ENCODE results near the gene DOCK10. TPM values are rescaled to one million over a fixed set of nuclear protein-coding genes. Genes with fewer than 3 reads are reported as not detected.

DOCK10 gene
- total RNA-seq, 1 donor, result 20.7 TPM

DNA sequence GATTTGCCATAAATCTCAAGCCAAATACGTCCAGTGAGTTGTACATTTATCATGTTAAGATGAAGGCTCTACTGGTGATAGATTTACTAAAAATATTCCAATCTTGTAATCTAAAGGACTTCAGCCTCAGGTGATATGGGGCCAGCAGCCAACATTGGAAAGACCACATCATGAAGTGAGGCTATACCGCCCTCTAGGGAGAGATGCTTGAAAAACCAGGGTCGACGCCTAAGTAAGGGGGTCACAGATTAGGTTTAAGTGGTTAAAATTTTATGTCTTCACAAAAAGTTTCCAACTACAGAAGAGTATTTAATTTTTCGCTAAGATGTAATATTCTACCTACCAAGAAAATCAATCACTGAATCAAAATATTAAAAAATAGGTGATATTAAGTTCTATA lies 33.3 kb downstream of the DOCK10 start:
- TF ChIP-seq, protein P1, sequence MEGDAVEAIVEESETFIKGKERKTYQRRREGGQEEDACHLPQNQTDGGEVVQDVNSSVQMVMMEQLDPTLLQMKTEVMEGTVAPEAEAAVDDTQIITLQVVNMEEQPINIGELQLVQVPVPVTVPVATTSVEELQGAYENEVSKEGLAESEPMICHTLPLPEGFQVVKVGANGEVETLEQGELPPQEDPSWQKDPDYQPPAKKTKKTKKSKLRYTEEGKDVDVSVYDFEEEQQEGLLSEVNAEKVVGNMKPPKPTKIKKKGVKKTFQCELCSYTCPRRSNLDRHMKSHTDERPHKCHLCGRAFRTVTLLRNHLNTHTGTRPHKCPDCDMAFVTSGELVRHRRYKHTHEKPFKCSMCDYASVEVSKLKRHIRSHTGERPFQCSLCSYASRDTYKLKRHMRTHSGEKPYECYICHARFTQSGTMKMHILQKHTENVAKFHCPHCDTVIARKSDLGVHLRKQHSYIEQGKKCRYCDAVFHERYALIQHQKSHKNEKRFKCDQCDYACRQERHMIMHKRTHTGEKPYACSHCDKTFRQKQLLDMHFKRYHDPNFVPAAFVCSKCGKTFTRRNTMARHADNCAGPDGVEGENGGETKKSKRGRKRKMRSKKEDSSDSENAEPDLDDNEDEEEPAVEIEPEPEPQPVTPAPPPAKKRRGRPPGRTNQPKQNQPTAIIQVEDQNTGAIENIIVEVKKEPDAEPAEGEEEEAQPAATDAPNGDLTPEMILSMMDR (IDR thresholded peaks at IDR 0.05; ENCODE audit: insufficient read depth, low read depth, low read length), result peak; percentile 39
- no peak for DNase-seq (ENCODE audit: low read depth)
- H3K4me3 ChIP-seq (ENCODE audit: low read depth, low read length), result no peak overlapping the region

DNA sequence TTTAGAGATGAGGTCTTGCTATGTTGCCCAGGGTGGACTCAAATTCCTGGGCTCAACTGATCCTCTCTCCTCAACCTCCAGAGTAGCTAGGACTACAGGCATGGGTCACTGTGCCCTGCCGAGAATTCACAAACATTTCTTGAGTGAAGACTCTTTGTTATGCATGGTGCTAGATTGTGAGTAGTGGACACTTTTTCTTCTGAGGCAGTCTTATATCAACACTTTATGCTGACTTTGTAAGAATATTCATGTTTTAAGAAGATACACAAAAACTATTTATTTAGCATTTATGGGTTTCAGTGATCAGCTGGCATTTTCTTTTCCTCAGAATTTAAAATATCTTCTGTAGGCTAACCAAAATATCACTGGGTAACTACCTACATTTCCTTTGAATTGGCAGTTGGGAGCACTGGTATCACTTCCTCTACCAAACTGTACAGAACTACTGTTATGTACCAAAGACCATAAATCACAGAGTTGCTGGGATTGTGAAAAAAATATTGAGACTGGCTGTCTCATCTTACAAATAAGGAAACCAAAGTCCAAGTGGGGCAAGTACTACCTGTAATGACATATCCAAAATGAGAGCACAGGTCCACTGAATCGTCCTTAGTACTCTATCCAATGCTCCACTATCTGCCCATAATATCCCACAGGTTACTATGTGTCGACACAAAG lies 34.0 kb downstream of the DOCK10 start:
- TF ChIP-seq, protein P1 (IDR thresholded peaks at IDR 0.05; ENCODE audit: insufficient read depth, low read depth, low read length), result no peak
- DNase-seq (ENCODE audit: low read depth), result no peak
- no peak overlapping the region for H3K4me3 ChIP-seq (ENCODE audit: low read depth, low read length)

DNA sequence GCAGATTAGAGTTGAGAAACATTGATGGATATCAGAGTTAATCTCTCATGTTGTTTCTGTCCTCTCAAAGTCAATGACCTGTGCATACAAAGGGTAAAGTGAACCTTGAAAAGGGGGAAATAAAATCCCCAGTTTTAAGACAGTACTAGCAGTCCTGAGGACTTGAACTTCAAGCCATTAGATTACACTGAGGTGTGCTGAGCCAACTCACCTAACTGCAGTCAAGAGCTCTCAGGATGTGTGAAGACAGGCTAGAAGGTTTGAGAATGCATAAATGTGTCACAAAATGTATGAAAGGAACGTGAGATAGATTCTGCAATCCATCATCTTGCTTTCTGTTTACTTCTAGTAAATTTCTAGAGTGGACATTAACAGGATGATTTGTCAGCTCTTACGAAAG lies 35.5 kb downstream of the DOCK10 start:
- TF ChIP-seq, protein P1 (IDR thresholded peaks at IDR 0.05; ENCODE audit: insufficient read depth, low read depth, low read length), result no peak
- H3K4me3 ChIP-seq (ENCODE audit: low read depth, low read length), result no peak overlapping the region
- no peak for DNase-seq (ENCODE audit: low read depth)

DNA sequence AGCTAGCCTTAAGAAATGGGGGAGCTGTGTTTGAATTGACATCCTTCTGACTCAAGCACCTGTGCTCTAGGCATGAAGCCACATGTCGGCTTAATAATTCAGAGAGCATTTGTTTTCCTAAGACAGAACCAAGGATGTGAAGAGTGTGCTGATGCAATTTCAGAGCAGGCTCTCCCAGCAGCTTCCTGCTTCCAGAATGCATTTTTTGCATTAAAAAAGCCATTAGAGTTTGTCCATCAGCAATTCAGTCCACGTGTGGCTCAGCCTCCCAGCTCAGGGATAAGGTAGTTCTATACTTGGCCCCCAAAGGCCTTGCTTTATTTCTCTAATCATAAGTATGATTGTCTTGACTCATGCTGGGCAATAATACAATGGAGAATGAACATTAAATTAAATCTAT lies 37.7 kb downstream of the DOCK10 start:
- H3K4me3 ChIP-seq (ENCODE audit: low read depth, low read length), result no peak overlapping the region
- TF ChIP-seq, protein P1 (IDR thresholded peaks at IDR 0.05; ENCODE audit: insufficient read depth, low read depth, low read length), result no peak
- no peak for DNase-seq (ENCODE audit: low read depth)

DNA sequence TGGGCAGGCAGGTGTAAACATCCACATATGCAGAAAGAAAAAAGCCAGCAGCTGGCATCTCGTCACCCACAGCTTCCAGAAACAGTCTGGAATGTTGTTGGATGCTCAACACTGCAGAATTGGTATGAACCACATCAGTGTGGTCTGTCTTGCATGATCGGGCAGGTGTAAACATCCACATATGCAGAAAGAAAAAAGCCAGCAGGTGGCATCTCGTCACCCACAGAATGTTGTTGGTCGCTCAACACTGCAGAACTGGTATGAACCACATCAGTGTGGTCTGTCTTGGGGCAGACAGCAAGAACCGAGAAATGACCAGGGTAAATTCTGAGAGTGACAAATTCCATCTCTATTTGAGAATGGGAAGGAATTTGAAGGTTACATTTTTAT lies 39.6 kb downstream of the DOCK10 start:
- no peak for DNase-seq (ENCODE audit: low read depth)
- TF ChIP-seq, protein P1 (IDR thresholded peaks at IDR 0.05; ENCODE audit: insufficient read depth, low read depth, low read length), result no peak
- no peak overlapping the region for H3K4me3 ChIP-seq (ENCODE audit: low read depth, low read length)

DNA sequence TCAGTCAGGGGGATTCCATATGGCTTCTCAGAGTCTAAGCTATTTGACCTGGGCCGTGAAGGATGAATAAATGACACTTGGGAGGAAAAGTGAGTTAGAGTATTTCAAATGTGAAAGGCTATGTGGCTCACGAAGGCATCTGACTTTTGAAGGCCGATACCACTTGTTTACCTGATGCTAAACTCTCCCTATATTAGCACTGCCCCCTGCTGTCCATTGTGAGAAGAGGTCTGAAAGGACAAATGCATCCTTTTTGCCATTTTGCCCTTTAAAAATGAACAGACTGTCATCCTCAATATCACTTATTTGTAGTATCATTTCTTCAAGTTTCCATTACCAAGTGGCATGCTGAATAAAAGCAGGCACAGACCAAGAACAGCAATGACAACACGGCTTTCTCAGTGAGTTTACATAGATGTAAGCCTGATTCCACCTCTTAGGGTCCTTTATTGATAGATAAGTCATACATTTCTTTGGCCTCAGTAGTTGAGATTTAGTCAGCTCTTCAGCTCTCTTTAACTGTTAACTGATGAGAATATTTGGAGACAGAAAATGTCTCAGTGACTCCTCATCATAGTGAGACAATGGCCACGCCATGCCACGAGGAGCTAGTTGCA lies 40.1 kb downstream of the DOCK10 start:
- DNase-seq (ENCODE audit: low read depth), result peak; percentile 70
- TF ChIP-seq, protein P1 (IDR thresholded peaks at IDR 0.05; ENCODE audit: insufficient read depth, low read depth, low read length), result peak; percentile 76
- H3K4me3 ChIP-seq (ENCODE audit: low read depth, low read length), result no peak overlapping the region
